Stimulated activated CD4-positive, alpha-beta T cell treated with anti-CD3 and anti-CD28 coated beads, Interleukin-12 subunit alpha, Interleukin-12 subunit beta, amount 100 ng/mL, for 48 hours (primary cell): ENCODE measurements around the gene BTG1.
"Not testable (repeated sequence)": the region's sequence is repeated elsewhere in the genome, so short reads cannot be mapped to it uniquely, and the experiment has no call there.

ENCODE experiments used
- DNase-seq, 3 donors: peaks; one replicate each; pipeline ENCODE4 v3.0.0-alpha.2; 2020; ENCODE audit warnings: low read depth in 2 of 3, low spot score in 1 of 3

The BTG1 gene

GRCh38 chr12:92149563-92149962 is 3.9 kb upstream of the BTG1 start:
- no peak for DNase-seq

- no peak for DNase-seq
These were observed 1.8 kb upstream of the BTG1 start for GRCh38 chr12:92147491-92147890.

GRCh38 chr12:92146497-92147224 is 1.0 kb upstream of the BTG1 start:
- DNase-seq, result no peak

- DNase-seq, result no peak
These were observed 240 bp downstream of the BTG1 start for GRCh38 chr12:92145481-92145730.

GRCh38 chr12:92144631-92145480 is 790 bp downstream of the BTG1 start:
- peak in 2 of 3 donors; percentile 28 to 46 for DNase-seq

- peak; percentile 49 to 56 (median 54) for DNase-seq
These were observed 1.7 kb downstream of the BTG1 start for GRCh38 chr12:92143686-92144630.

- no peak for DNase-seq
These were observed 2.4 kb downstream of the BTG1 start for GRCh38 chr12:92143258-92143657.

- DNase-seq, result no peak
These were observed 3.3 kb downstream of the BTG1 start for GRCh38 chr12:92142251-92142926.

- no peak for DNase-seq
These were observed 4.0 kb downstream of the BTG1 start for GRCh38 chr12:92141591-92142121.

- no peak for DNase-seq
These were observed 4.6 kb downstream of the BTG1 start for GRCh38 chr12:92140896-92141536.

- DNase-seq, result no peak
These were observed 5.5 kb downstream of the BTG1 start for GRCh38 chr12:92140156-92140555.

- no peak for DNase-seq
These were observed 6.0 kb downstream of the BTG1 start for GRCh38 chr12:92139634-92140150.

- DNase-seq, result no peak
These were observed 7.0 kb downstream of the BTG1 start for GRCh38 chr12:92138626-92139025.

- DNase-seq, result no peak
These were observed 7.5 kb downstream of the BTG1 start for GRCh38 chr12:92138144-92138543.

GRCh38 chr12:92136965-92137721 is 8.5 kb downstream of the BTG1 start:
- no peak for DNase-seq

GRCh38 chr12:92136026-92136730 is 9.5 kb downstream of the BTG1 start:
- no peak for DNase-seq

- not testable (repeated sequence) for DNase-seq
These were observed 10.1 kb downstream of the BTG1 start for GRCh38 chr12:92135541-92135940.

- no peak for DNase-seq
These were observed 10.9 kb downstream of the BTG1 start for GRCh38 chr12:92134638-92135274.
